ENCODE data around the gene RNF186.
"Not testable (repeated sequence)": the region's sequence is repeated elsewhere in the genome, so short reads cannot be mapped to it uniquely, and the experiment has no call there.

RNF186 gene

GRCh38 chr1:19794583-19794982 lies 20.5 kb downstream of the RNF186 start:
- Histone ChIP-seq H3K36me3 (no peaks in the 10 kb centered on the region), H3K4me3 (ENCODE audit: low read depth, low read length) (no peak overlapping the region), H3K27ac (no peak overlapping the region), H3K9me3 (ENCODE audit: severe bottlenecking) (no peaks in the 10 kb centered on the region), H3K27me3 (ENCODE audit: insufficient read depth, low read depth, severe bottlenecking) (no peaks in the 10 kb centered on the region)
- no peak for DNase-seq
- TF ChIP-seq CTCF (IDR thresholded peaks at IDR 0.05; ENCODE audit: low read depth, low read length), result no peak

- no peak for DNase-seq
- TF ChIP-seq CTCF (IDR thresholded peaks at IDR 0.05; ENCODE audit: low read depth, low read length), result no peak
- Histone ChIP-seq H3K4me3 (ENCODE audit: low read depth, low read length) (no peak overlapping the region), H3K36me3 (no peaks in the 10 kb centered on the region), H3K9me3 (ENCODE audit: severe bottlenecking) (no peaks in the 10 kb centered on the region), H3K27me3 (ENCODE audit: insufficient read depth, low read depth, severe bottlenecking) (no peaks in the 10 kb centered on the region), H3K27ac (no peak overlapping the region)
These were observed 21.6 kb downstream of the RNF186 start for GRCh38 chr1:19793360-19794046.

GRCh38 chr1:19792237-19793002 lies 22.7 kb downstream of the RNF186 start:
- no peaks in the 10 kb centered on the region for H3K9me3 ChIP-seq (ENCODE audit: severe bottlenecking)
- H3K27me3 ChIP-seq (ENCODE audit: insufficient read depth, low read depth, severe bottlenecking), result no peaks in the 10 kb centered on the region
- no peaks in the 10 kb centered on the region for H3K36me3 ChIP-seq
- H3K4me3 ChIP-seq (ENCODE audit: low read depth, low read length), result no peak overlapping the region
- TF ChIP-seq CTCF (IDR thresholded peaks at IDR 0.05; ENCODE audit: low read depth, low read length), result no peak
- no peak for DNase-seq
- no peak overlapping the region for H3K27ac ChIP-seq

- not testable (repeated sequence) for H3K27ac ChIP-seq; H3K27me3 ChIP-seq (ENCODE audit: insufficient read depth, low read depth, severe bottlenecking); H3K36me3 ChIP-seq
These were observed 24.8 kb downstream of the RNF186 start for GRCh38 chr1:19790061-19790975.

DNA sequence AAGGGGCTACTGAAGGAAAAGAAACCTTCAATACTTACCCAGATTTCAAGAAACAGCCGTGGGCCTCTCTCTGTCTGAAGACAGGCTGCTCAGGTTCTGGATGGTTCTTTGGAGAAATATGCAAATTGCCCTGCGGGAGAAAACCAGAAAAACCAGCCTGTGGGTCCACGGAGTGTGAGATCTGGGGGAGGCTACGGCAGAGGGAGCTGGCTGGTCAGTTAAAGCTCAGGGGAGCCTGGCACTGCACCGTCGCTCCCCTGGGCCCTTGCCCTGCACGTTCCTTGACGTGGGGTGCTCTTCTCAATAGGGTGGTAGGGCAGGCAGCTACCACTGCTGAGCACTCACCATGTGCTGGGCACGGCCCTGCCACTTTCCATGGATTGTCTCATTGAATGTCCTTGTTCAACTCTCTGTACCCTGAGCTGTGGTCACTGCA lies 28.1 kb downstream of the RNF186 start:
- TF ChIP-seq CTCF (IDR thresholded peaks at IDR 0.05; ENCODE audit: low read depth, low read length), result no peak
- DNase-seq, result no peak
- no peaks in the 10 kb centered on the region for H3K27me3 ChIP-seq (ENCODE audit: insufficient read depth, low read depth, severe bottlenecking)
- H3K4me3 ChIP-seq (ENCODE audit: low read depth, low read length), result no peak overlapping the region
- no peaks in the 10 kb centered on the region for H3K36me3 ChIP-seq
- no peak overlapping the region for H3K27ac ChIP-seq
- no peaks in the 10 kb centered on the region for H3K9me3 ChIP-seq (ENCODE audit: severe bottlenecking)

More at GRCh38 chr1:19790061-19790975, 24.8 kb downstream of the RNF186 start:
- not testable (repeated sequence) for H3K9me3 ChIP-seq (ENCODE audit: severe bottlenecking); DNase-seq; H3K4me3 ChIP-seq (ENCODE audit: low read depth, low read length)

DNA sequence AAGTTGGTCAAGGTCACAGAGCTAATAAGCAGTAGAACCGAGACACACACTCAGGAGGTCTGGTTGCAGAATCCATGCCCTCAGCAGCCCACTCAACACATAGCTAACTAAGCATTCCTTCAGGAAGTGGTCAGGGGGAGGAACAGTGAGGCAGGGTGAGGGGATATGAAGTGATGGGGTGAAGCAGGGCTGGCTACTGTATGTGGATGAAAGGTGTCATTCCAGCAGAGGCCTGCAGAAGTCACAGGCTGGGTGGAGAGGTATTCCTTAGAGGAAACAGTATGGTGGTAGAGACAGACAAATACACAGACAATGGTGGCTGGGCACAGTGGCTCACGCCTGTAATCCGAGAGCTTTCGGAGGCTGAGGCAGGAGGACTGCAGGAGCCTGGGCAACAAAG lies 29.4 kb downstream of the RNF186 start:
- H3K9me3 ChIP-seq (ENCODE audit: severe bottlenecking), result no peaks in the 10 kb centered on the region
- H3K4me3 ChIP-seq (ENCODE audit: low read depth, low read length), result no peak overlapping the region
- H3K27ac ChIP-seq, result no peak overlapping the region
- H3K36me3 ChIP-seq, result no peaks in the 10 kb centered on the region
- no peak for TF ChIP-seq CTCF (IDR thresholded peaks at IDR 0.05; ENCODE audit: low read depth, low read length)
- no peaks in the 10 kb centered on the region for H3K27me3 ChIP-seq (ENCODE audit: insufficient read depth, low read depth, severe bottlenecking)
- no peak for DNase-seq
